ENCODE measurements around the gene FLVCR1.
"Not testable (repeated sequence)": the region's sequence is repeated elsewhere in the genome, so short reads cannot be mapped to it uniquely, and the experiment has no call there.

FLVCR1 gene

DNA sequence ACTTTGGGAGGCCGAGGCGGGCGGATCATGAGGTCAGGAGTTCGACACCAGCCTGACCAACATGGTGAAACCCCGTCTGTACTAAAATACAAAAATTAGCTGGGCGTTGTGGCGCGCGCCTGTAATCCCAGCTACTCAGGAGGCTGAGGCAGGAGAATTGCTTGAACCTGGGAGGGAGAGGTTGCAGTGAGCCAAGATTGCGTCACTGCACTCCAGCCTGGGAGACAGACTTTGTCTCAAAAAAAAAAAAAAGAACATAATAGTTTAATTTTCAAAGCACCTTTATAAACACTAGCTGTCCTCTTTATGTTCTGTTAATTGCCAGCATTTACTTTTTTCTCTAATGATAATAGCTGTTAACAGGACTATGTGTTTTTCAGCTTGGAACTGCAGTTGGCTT lies 5.3 kb downstream of the FLVCR1 start:
- not testable (repeated sequence) for H3K27me3 ChIP-seq (ENCODE audit: control insufficient read depth, insufficient read depth, low read length); H3K4me3 ChIP-seq (ENCODE audit: low read length); H3K4me2 ChIP-seq (ENCODE audit: low read length); H3K9ac ChIP-seq (ENCODE audit: low read depth, low read length); H3K9me3 ChIP-seq (replicated peaks; ENCODE audit: low read length)
- Histone ChIP-seq H3K4me1 (ENCODE audit: control insufficient read depth, insufficient read depth, low read length) (peaks cover 23% of the 10 kb centered on the region), H3K36me3 (ENCODE audit: insufficient read depth, low read length) (peaks cover 16% of the 10 kb centered on the region)

GRCh38 chr1:212864201-212864600 lies 6.1 kb downstream of the FLVCR1 start:
- Histone ChIP-seq H3K4me2 (ENCODE audit: low read length) (no peak overlapping the region), H3K9me3 (replicated peaks; ENCODE audit: low read length) (no peaks in the 10 kb centered on the region), H3K27me3 (ENCODE audit: control insufficient read depth, insufficient read depth, low read length) (no peaks in the 10 kb centered on the region), H3K36me3 (ENCODE audit: insufficient read depth, low read length) (peaks cover 16% of the 10 kb centered on the region), H3K9ac (ENCODE audit: low read depth, low read length) (no peak overlapping the region), H3K4me1 (ENCODE audit: control insufficient read depth, insufficient read depth, low read length) (peaks cover 17% of the 10 kb centered on the region), H3K4me3 (ENCODE audit: low read length) (no peak overlapping the region)

- Histone ChIP-seq H3K4me2 (ENCODE audit: low read length) (no peak overlapping the region), H3K9ac (ENCODE audit: low read depth, low read length) (no peak overlapping the region), H3K9me3 (replicated peaks; ENCODE audit: low read length) (no peaks in the 10 kb centered on the region), H3K27me3 (ENCODE audit: control insufficient read depth, insufficient read depth, low read length) (no peaks in the 10 kb centered on the region), H3K4me1 (ENCODE audit: control insufficient read depth, insufficient read depth, low read length) (no peaks in the 10 kb centered on the region), H3K4me3 (ENCODE audit: low read length) (no peak overlapping the region), H3K36me3 (ENCODE audit: insufficient read depth, low read length) (peaks cover 12% of the 10 kb centered on the region)
These were observed 9.1 kb downstream of the FLVCR1 start for GRCh38 chr1:212867192-212867591.

GRCh38 chr1:212871976-212872375 lies 13.9 kb downstream of the FLVCR1 start:
- Histone ChIP-seq H3K4me2 (ENCODE audit: low read length) (no peak overlapping the region), H3K27me3 (ENCODE audit: control insufficient read depth, insufficient read depth, low read length) (no peaks in the 10 kb centered on the region), H3K9me3 (replicated peaks; ENCODE audit: low read length) (no peaks in the 10 kb centered on the region), H3K9ac (ENCODE audit: low read depth, low read length) (no peak overlapping the region), H3K4me3 (ENCODE audit: low read length) (no peak overlapping the region), H3K36me3 (ENCODE audit: insufficient read depth, low read length) (peaks cover 25% of the 10 kb centered on the region), H3K4me1 (ENCODE audit: control insufficient read depth, insufficient read depth, low read length) (no peaks in the 10 kb centered on the region)

GRCh38 chr1:212873518-212873917 lies 15.4 kb downstream of the FLVCR1 start:
- H3K36me3 ChIP-seq (ENCODE audit: insufficient read depth, low read length) = peaks cover 25% of the 10 kb centered on the region
- no peak overlapping the region for H3K9ac ChIP-seq (ENCODE audit: low read depth, low read length)
- no peaks in the 10 kb centered on the region for H3K9me3 ChIP-seq (replicated peaks; ENCODE audit: low read length)
- H3K27me3 ChIP-seq (ENCODE audit: control insufficient read depth, insufficient read depth, low read length) = no peaks in the 10 kb centered on the region
- no peaks in the 10 kb centered on the region for H3K4me1 ChIP-seq (ENCODE audit: control insufficient read depth, insufficient read depth, low read length)
- no peak overlapping the region for H3K4me2 ChIP-seq (ENCODE audit: low read length)
- H3K4me3 ChIP-seq (ENCODE audit: low read length) = no peak overlapping the region

DNA sequence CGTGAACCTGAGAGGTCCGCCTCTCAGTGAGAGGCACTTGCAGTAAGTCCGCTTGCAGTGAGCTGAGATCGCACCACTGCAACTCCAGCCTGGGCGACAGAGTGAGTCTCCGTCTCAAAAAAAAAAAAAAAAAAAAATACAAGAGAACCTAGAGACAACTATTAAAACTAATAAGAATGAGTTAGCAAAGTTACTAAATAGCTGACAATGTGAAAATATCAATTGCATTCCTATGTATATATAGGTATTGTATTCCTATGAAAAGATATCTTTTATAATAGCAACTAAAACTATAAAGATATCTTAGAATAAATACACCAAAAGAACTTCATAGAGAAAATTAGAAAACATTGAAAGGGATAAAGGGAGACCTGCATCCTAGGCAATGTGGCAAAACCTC lies 20.3 kb downstream of the FLVCR1 start:
- Histone ChIP-seq H3K36me3 (ENCODE audit: insufficient read depth, low read length) (peaks cover 24% of the 10 kb centered on the region), H3K9me3 (replicated peaks; ENCODE audit: low read length) (no peaks in the 10 kb centered on the region), H3K4me3 (ENCODE audit: low read length) (no peak overlapping the region), H3K9ac (ENCODE audit: low read depth, low read length) (no peak overlapping the region), H3K4me2 (ENCODE audit: low read length) (no peak overlapping the region), H3K4me1 (ENCODE audit: control insufficient read depth, insufficient read depth, low read length) (no peaks in the 10 kb centered on the region), H3K27me3 (ENCODE audit: control insufficient read depth, insufficient read depth, low read length) (no peaks in the 10 kb centered on the region)

DNA sequence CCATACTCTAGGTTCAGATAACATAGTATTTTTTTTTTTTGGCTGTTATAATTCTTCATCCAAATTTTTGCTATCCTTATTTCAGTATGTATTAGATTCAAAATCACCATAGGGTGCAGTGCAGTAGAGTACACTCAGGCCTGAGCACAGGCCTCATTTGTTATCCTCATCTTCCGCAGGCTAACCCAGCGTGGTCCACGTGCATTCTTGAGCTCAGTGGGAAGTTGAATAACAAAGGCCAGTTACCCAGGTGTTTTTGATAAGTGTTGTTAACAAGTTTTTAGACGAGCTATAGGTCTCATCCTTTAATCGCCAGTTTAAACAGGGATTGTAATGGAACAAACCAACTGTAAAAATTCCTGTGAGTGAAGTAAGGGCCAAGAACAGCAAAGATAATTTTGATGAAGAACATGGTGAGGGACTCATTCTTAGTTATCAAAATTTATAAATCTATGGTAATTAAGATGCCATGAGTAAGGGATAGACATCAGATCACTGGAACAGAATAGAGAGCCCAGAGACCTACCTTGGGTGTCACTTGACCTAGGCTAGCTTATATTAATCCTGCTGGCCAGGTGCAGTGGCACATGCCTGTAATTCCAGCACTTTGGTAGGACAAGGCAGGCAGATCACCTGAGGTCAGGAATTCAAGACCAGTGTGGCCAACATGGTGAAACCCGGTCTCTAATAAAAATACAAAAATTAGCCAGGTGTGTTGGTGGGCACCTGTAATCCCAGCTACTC lies 22.0 kb downstream of the FLVCR1 start:
- Histone ChIP-seq H3K4me1 (ENCODE audit: control insufficient read depth, insufficient read depth, low read length) (no peaks in the 10 kb centered on the region), H3K9ac (ENCODE audit: low read depth, low read length) (no peak overlapping the region), H3K4me2 (ENCODE audit: low read length) (no peak overlapping the region), H3K4me3 (ENCODE audit: low read length) (no peak overlapping the region), H3K9me3 (replicated peaks; ENCODE audit: low read length) (no peaks in the 10 kb centered on the region), H3K36me3 (ENCODE audit: insufficient read depth, low read length) (peaks cover 21% of the 10 kb centered on the region), H3K27me3 (ENCODE audit: control insufficient read depth, insufficient read depth, low read length) (no peaks in the 10 kb centered on the region)

DNA sequence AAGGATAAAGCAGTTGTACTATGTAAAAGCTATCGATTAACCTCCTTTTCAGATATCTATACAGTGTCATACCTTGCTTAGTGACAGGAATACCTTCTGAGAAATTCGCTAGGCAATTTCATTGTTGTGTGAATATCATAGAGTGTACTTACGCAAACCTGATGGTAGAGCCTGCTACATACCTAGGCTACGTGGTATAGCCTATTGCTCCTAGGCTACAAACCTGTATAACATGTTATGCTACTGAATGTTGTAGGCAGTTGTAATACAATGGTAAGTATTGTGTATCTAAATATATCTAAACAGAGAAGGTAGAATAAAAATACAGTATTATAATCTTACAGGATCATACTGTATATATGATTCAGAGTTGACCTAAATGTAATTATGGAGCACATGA lies 26.5 kb downstream of the FLVCR1 start:
- H3K4me2 ChIP-seq (ENCODE audit: low read length) = no peak overlapping the region
- H3K4me1 ChIP-seq (ENCODE audit: control insufficient read depth, insufficient read depth, low read length) = no peaks in the 10 kb centered on the region
- H3K9ac ChIP-seq (ENCODE audit: low read depth, low read length) = no peak overlapping the region
- H3K9me3 ChIP-seq (replicated peaks; ENCODE audit: low read length) = no peaks in the 10 kb centered on the region
- peaks cover 18% of the 10 kb centered on the region for H3K36me3 ChIP-seq (ENCODE audit: insufficient read depth, low read length)
- H3K27me3 ChIP-seq (ENCODE audit: control insufficient read depth, insufficient read depth, low read length) = no peaks in the 10 kb centered on the region
- H3K4me3 ChIP-seq (ENCODE audit: low read length) = no peak overlapping the region

- Histone ChIP-seq H3K4me2 (ENCODE audit: low read length) (no peak overlapping the region), H3K9ac (ENCODE audit: low read depth, low read length) (no peak overlapping the region), H3K36me3 (ENCODE audit: insufficient read depth, low read length) (peaks cover 20% of the 10 kb centered on the region)
These were observed 34.0 kb downstream of the FLVCR1 start for GRCh38 chr1:212892108-212892507.

GRCh38 chr1:212899845-212900244 lies 41.8 kb downstream of the FLVCR1 start:
- no peak overlapping the region for H3K4me2 ChIP-seq (ENCODE audit: low read length)
- H3K4me1 ChIP-seq (ENCODE audit: control insufficient read depth, insufficient read depth, low read length) = no peaks in the 10 kb centered on the region
- no peak overlapping the region for H3K9ac ChIP-seq (ENCODE audit: low read depth, low read length)
- H3K27me3 ChIP-seq (ENCODE audit: control insufficient read depth, insufficient read depth, low read length) = no peaks in the 10 kb centered on the region
- H3K36me3 ChIP-seq (ENCODE audit: insufficient read depth, low read length) = peaks cover 35% of the 10 kb centered on the region
- H3K4me3 ChIP-seq (ENCODE audit: low read length) = no peak overlapping the region
- peaks cover 6% of the 10 kb centered on the region for H3K9me3 ChIP-seq (replicated peaks; ENCODE audit: low read length)

More at GRCh38 chr1:212892108-212892507, 34.0 kb downstream of the FLVCR1 start:
- Histone ChIP-seq H3K4me3 (ENCODE audit: low read length) (no peak overlapping the region), H3K4me1 (ENCODE audit: control insufficient read depth, insufficient read depth, low read length) (no peaks in the 10 kb centered on the region), H3K27me3 (ENCODE audit: control insufficient read depth, insufficient read depth, low read length) (no peaks in the 10 kb centered on the region), H3K9me3 (replicated peaks; ENCODE audit: low read length) (no peaks in the 10 kb centered on the region)

GRCh38 chr1:212901290-212901689 lies 43.2 kb downstream of the FLVCR1 start:
- no peak overlapping the region for H3K9ac ChIP-seq (ENCODE audit: low read depth, low read length)
- H3K4me3 ChIP-seq (ENCODE audit: low read length) = no peak overlapping the region
- H3K27me3 ChIP-seq (ENCODE audit: control insufficient read depth, insufficient read depth, low read length) = no peaks in the 10 kb centered on the region
- H3K4me2 ChIP-seq (ENCODE audit: low read length) = no peak overlapping the region
- H3K36me3 ChIP-seq (ENCODE audit: insufficient read depth, low read length) = peaks cover 27% of the 10 kb centered on the region
- H3K4me1 ChIP-seq (ENCODE audit: control insufficient read depth, insufficient read depth, low read length) = no peaks in the 10 kb centered on the region
- H3K9me3 ChIP-seq (replicated peaks; ENCODE audit: low read length) = peaks cover 6% of the 10 kb centered on the region

- peaks cover 26% of the 10 kb centered on the region for H3K36me3 ChIP-seq (ENCODE audit: insufficient read depth, low read length)
These were observed 44.0 kb downstream of the FLVCR1 start for GRCh38 chr1:212902054-212902453.

More at GRCh38 chr1:212902054-212902453, 44.0 kb downstream of the FLVCR1 start:
- Histone ChIP-seq H3K4me1 (ENCODE audit: control insufficient read depth, insufficient read depth, low read length) (no peaks in the 10 kb centered on the region), H3K4me2 (ENCODE audit: low read length) (no peak overlapping the region), H3K9me3 (replicated peaks; ENCODE audit: low read length) (peaks cover 6% of the 10 kb centered on the region), H3K4me3 (ENCODE audit: low read length) (no peak overlapping the region), H3K9ac (ENCODE audit: low read depth, low read length) (no peak overlapping the region), H3K27me3 (ENCODE audit: control insufficient read depth, insufficient read depth, low read length) (no peaks in the 10 kb centered on the region)

Measured in skeletal muscle satellite cell (primary cell).